Head of caudate nucleus (tissue), 42 donors: ENCODE data around the gene HTT-AS.

Experiments
- DNase-seq, 42 donors: peaks; one replicate each; pipeline versions ENCODE4 v3.0.0 to v3.0.0-alpha.2; 2020 to 2021; ENCODE audit warnings: mixed read lengths in 7 of 42
- intact Hi-C: fragments of 100-400 bp; cut with DNase I; formaldehyde crosslinking; loops from one replicate; pipeline ENCODE4 v1.15.0; 2022

The HTT-AS gene

GRCh38 chr4:3074078-3074845 lies at the start of gene HTT-AS, which contains the start of gene HTT:
Gene HTT-AS, minus strand, starts transcription at chr4:3074538.
Gene HTT, plus strand, starts transcription at chr4:3074681. Its CDS starts 145 bp downstream, at chr4:3074826.
- peak; percentile 90 to 98 (median 96) for DNase-seq
- intact Hi-C loops, result no loop called here

GRCh38 chr4:3123181-3123671 lies 48.9 kb upstream of the HTT-AS start:
- intact Hi-C loops, result no loop called here
- DNase-seq, result no peak

- intact Hi-C loops, result no loop called here
- DNase-seq, result no peak
Observed at GRCh38 chr4:3122081-3122563, 47.8 kb upstream of the HTT-AS start.

DNA sequence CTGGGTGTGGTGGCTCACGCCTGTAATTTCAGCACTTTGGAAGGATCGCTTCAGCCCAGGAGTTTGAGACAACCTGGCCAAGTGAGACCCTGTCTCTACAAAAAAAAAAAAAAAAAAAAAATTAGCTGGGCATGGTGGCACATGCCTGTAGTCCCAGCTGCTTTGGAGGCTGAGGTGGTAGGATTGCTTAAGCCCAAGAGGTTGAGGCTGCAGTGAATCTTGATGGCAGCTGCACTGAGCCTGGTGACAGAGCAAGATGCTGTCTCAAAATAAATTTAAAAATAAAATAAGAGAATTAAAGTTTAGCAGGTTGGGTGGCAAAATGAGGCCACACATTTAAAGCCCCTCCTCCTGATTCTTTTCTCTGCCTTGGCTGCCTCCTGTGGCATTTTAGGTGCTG lies 47.3 kb upstream of the HTT-AS start:
- DNase-seq, result no peak
- intact Hi-C loops, result no loop called here

- no peak for DNase-seq
- intact Hi-C loops, result no loop called here
Observed at GRCh38 chr4:3121110-3121509, 46.8 kb upstream of the HTT-AS start.

GRCh38 chr4:3119464-3119863 lies 45.1 kb upstream of the HTT-AS start:
- intact Hi-C loops, result no loop called here
- no peak for DNase-seq

DNA sequence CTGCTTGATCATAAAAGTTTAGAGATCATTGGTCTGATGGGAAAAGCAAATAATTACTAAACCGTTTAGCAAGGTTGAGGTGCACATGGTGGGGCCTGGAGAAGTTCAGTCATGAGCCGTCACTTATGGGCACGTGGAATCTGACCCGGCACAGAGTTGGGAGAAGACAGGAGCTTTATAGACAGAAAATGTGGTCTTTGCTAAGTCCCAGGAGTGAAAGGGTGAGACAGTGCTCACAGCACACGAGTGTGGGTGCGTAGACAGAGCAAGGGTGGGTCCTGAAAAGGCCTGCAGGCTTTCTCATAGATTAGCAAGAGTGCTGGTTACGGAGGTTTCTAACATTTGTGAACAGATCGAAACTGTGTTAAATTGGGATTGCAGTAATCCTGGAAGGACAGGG lies 44.0 kb upstream of the HTT-AS start:
- no peak for DNase-seq
- intact Hi-C loops, result no loop called here

- intact Hi-C loops, result no loop called here
- DNase-seq, result no peak
Observed at GRCh38 chr4:3116955-3117354, 42.6 kb upstream of the HTT-AS start.

DNA sequence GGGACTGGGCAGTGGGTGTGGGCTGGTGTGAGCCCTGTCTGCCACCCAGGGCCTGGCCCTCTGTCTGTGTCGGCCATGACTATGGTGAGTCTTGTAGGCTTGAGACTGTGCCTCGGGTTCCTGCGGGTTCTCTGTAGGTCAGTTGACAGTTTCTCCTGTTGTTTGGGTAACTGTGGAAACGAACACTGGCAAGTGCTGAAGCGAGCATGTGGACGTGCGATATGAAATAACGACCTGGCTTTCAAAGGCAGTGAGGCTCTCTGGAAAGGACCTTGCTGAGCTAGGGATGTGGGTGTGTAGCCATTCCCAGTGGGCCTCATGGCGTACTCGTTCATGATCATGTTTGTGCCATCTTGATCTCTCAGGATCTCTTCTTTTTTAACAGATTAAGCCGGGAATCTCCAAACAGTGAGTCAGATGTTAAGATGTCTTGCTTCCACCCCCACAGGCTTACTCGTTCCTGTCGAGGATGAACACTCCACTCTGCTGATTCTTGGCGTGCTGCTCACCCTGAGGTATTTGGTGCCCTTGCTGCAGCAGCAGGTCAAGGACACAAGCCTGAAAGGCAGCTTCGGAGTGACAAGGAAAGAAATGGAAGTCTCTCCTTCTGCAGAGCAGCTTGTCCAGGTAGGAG lies 41.4 kb upstream of the HTT-AS start:
- DNase-seq, result peak in 37 of 42 donors; percentile 7 to 84 (median 57)

DNA sequence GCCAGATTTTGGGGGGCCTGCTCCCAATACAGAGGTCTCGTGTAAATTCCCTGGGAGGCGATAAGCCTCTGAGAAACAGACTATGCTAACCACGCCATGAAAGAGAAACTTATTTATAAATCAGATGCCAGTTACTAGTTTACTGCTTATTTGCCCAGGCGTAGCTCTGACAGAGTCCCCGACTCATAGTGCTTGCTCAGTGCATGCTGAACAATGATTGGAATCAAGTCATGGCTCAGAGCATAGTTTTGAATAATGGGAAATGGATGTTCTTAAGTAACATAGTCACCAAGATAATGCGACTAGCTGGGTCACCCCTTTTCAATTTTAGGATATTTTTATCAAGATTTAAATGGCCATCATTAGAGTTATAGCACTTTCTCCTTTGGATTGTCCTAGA lies 40.0 kb upstream of the HTT-AS start:
- no peak for DNase-seq
- intact Hi-C loops, result no loop called here

More for the DNA sequence above, 41.4 kb upstream of the HTT-AS start:
- intact Hi-C loops, result no loop called here

DNA sequence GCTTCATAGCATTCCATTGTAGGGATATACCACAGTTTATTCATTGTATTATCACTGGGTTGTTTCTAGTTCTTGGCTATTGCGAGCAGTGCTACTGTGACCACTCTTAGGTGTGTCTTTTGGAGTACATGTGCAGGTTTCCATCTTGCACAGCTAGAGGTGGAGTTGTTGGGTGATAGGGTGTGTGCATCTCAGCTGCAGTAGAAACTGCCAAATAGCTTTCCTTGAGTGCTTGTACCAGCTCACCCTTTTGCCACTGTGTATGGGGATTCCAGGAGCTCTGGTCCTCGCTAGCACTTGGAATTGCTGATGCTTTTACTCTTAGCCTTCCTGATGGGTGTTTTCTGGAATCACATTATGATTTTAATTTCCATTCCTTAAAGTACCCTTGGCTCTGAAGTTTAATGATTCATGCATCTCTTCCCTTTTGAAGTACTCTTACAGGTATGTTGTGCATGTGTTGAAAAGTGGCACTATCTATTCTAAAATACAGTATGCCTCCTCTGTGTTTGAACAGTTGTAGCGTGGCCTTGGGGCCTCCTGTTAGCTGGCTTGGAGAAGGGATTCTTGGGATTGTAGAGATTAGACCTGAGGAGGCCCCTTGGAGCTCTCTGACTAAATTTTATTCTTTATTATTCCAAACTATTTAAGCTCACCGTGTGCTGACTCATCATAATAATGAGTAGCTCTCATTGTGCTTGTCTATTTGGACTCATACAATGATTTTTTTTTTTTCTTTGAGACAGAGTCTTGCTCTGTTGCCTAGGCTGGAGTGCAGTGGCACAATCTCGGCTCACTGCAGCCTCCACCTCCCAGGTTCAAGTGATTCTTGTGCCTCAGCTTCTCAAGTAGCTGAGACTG lies 38.5 kb upstream of the HTT-AS start:
- intact Hi-C loops, result no loop called here

GRCh38 chr4:3112201-3112600 lies 37.9 kb upstream of the HTT-AS start:
- no peak for DNase-seq
- intact Hi-C loops, result no loop called here

More for the DNA sequence above, 38.5 kb upstream of the HTT-AS start:
- no peak for DNase-seq

GRCh38 chr4:3111461-3111860 lies 37.1 kb upstream of the HTT-AS start:
- no peak for DNase-seq
- intact Hi-C loops, result no loop called here

DNA sequence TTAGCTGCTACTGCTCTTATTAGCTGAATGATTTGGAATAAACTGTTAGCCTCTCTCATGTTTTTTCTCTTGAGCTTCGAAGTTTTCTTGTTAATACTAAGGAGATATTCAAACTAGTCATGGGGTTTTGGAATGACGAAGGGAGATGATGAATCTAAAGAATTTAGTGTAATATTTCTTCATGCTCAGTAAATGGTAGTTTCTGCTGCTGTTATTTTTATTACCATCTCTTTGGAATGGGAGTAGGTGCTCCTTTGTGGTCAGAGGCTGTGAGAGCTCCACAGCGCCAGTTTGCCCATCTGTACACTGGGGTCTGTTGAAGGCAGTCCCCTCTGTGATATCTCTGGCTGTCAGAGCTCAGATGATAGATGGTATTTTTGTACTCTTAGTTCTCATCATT lies 33.9 kb upstream of the HTT-AS start:
- intact Hi-C loops, result no loop called here
- DNase-seq, result no peak

GRCh38 chr4:3107691-3108121 lies 33.4 kb upstream of the HTT-AS start:
- intact Hi-C loops, result no loop called here
- DNase-seq, result no peak

DNA sequence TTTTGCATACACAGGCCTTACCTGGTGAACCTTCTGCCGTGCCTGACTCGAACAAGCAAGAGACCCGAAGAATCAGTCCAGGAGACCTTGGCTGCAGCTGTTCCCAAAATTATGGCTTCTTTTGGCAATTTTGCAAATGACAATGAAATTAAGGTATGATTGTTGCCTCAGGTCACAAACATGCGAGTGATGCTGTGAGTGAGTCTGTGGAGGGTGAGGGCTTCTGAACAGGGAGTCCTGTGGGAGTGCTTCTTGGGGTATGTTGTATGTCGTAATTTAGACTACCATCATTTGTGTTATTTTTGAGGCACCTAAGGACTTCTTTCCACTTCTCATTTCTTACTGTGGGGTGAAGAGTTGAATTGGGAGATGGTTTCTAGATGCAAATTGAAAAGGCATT lies 32.9 kb upstream of the HTT-AS start:
- intact Hi-C loops, result no loop called here

GRCh38 chr4:3106339-3107186 lies 32.2 kb upstream of the HTT-AS start:
- intact Hi-C loops, result no loop called here
- DNase-seq, result peak; percentile 81 to 96 (median 91)

More for the DNA sequence above, 32.9 kb upstream of the HTT-AS start:
- no peak for DNase-seq

GRCh38 chr4:3098346-3098745 lies 24.0 kb upstream of the HTT-AS start:
- DNase-seq, result peak in 1 of 42 donors; percentile 25
- intact Hi-C loops, result no loop called here
